ENCODE results near the gene PTPRZ1.

- TF ChIP-seq CTCF (IDR thresholded peaks at IDR 0.05) (no peak), EZH2 (IDR thresholded peaks at IDR 0.05) (no peak), EZH2phosphoT487 (IDR thresholded peaks at IDR 0.05) (no peak)
These were observed at the start of gene PTPRZ1 for GRCh38 chr7:121872831-121873288.
